NCI-H1105 treated with DMSO at 0.1 percent for 48 hours (cell line): ENCODE data around the gene GLB1L.
"Not testable (repeated sequence)": the region's sequence is repeated elsewhere in the genome, so short reads cannot be mapped to it uniquely, and the experiment has no call there.

Experiments
- DNase-seq: peaks from one replicate; lab custom pipeline; 2025; lab: John Stamatoyannopoulos, UW

The GLB1L gene

DNA sequence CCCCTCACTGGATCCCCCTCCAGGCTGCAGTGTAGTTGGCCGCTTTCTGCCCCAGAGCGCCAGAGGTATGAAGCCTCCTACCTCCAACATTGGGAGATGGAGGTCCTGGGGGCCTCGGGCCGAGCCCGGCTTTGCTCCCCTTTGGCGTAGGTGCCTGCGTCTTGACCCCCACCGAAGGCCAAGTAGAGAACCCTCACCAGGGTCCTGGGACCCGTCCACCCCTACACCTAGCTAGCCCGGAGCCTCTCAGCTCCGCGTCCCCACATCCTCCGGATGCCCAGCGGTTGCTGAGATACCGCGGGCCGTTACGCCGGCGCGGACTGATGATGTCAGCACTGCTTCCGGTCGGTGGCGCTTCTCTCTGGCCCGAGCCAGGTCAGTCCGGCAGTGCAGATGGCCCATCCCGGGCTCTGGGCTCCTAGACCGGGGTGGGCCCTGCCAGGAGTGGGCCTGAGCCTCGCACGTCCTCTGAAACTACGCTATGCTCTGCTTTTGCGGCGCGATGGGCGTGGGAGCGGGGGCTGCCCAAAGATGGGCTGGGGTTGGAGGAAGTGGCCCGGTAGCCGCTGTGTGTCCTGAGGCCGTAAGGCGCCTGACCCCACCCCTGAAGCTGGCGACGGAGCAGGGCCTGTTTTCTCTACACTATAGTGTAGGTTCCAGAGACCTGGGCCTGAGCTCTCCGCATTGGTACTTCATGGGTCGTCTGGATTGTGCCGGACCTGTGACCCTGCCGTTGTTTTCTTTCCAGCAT, at the start of gene GLB1L, which contains the start of gene STK16:
GLB1L (minus strand) TSS at position 297 of the 751 bp plus-strand sequence. CDS start 1,871 bp downstream, outside the sequence.
STK16 (plus strand) TSS at position 332 of the 751 bp plus-strand sequence. CDS start 521 bp downstream, outside the sequence.
- DNase-seq: peak; percentile 66

DNA sequence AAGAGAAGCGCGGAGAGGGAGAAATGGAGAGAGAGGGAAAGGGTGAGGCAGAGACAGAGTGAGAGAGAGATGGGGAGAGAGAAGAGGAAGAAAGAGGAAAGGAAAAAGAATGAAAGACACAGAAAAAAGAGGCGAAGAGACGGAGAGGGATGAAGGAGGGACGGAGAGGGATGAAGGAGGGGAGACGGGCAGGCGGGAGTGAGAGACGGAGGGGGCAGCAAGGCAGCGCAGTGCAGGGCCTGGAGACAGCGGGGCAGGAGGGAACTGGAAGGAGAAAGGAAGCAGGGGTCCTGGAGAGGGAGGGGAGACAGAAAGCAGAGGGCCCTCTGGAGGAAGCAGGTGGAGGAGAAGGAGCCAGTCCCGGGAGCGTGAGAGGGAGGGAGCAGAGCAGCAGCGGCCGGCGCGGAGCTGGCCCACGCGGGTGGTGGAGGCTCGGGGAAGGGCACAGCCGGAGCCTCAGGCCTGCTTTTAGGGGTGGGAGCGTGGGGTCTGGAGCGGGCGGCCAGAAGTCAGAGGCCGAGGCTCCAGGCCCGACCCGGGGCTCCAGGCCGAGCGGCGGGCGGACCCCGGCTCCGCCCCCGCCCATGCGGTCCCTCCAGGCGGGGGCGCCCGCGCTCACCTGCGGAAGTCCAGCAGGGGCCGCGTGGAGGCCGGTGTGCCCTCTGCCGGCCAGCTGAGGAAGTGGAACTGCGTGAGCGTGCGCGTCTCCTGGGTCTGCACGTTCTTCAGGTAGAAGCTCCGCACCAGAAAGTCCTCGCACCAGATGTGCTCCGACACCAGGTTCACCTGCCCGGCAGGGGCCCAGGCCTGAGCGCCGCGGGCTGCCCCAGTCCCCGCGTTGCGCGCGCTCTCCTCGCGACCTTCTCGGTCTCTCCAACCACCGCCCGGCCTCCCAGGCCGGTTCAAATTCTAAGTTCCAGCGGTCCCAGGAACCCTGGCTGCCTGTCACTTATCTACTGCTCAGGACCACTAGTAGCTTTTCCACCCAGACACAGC, 49.4 kb upstream of the GLB1L start:
- DNase-seq: no peak

- DNase-seq: no peak
Measured at GRCh38 chr2:219293736-219294231, 48.5 kb upstream of the GLB1L start.

GRCh38 chr2:219292616-219293015, 47.4 kb upstream of the GLB1L start:
- no peak for DNase-seq

GRCh38 chr2:219291910-219292490, 46.8 kb upstream of the GLB1L start:
- no peak for DNase-seq

DNA sequence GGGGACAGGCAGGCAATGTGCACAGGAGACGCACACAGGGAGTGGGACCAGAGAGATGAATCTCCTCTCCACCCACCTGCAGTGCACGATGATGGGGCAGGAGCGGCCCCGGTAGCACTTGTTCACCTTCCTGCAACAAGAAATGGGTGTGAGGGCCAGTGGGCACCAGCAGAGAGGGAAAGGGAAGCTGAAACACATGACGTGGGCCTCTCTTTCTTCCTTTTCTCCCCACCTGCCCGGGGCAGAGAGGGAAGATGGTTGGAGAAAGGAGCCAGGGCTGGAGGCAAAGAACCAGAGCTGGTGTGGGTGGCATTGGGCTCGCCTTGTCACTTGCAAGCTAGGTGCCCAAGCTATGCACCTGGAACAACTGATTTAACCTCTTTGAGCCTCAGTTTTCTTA, 46.1 kb upstream of the GLB1L start:
- DNase-seq: no peak

DNA sequence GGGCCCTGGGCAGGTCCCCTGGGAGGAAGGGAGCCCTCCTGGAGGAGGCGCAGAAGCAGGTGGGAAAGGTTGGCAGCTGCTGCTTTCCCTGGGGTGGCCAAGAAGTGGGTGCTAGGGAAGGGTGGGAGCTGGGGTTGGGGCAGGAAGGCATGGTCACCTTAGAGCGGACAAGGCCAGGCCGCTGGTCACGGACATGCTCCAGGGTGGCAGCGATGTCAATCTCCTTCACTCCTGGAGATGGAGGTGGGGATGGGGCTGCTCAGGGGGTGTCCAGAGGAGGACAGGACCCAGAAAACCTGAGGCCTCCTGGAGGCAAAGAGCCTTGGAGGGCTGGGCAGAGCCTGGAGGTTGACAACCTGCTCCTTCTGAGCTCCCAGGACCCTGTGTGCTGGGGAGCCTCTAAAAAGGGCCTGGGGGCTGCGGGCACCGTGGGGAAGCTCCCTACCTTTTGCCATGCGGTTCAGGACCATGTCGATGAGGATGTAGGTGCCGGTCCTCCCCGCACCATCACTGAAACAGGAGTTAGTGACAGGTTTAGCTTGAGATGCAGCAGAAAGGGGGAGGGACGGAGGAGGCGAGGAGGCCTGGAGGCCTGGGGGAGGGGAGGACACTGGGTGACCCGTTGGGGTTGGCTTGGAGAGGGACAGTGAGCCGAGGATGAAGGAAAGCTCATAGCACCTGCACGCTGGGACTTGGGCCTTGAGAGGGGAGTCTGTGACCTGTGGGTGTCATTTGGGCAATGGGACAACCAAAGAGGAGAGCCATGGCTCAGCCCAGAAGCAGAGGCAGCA, 45.3 kb upstream of the GLB1L start:
- DNase-seq: no peak

GRCh38 chr2:219289537-219290361, 44.5 kb upstream of the GLB1L start:
- no peak for DNase-seq

DNA sequence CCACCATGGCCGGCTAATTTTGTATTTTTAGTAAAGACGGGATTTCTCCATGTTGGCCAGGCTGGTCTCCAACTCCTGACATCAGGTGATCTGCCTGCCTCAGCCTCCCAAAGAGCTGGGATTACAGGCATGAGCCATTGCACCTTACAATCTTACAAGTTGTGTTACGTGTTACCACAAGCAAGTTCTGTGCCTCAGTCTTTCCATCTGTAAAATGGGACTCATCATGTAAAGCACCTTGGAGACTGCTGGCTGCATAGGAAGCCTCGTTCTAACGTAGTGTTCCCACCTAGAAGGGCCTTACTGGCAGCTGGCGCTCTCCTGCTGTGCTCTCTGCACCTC, 43.9 kb upstream of the GLB1L start:
- no peak for DNase-seq

GRCh38 chr2:219287580-219288265, 42.5 kb upstream of the GLB1L start:
- no peak for DNase-seq

- DNase-seq: not testable (repeated sequence)
Measured at GRCh38 chr2:219287116-219287440, 41.8 kb upstream of the GLB1L start.

DNA sequence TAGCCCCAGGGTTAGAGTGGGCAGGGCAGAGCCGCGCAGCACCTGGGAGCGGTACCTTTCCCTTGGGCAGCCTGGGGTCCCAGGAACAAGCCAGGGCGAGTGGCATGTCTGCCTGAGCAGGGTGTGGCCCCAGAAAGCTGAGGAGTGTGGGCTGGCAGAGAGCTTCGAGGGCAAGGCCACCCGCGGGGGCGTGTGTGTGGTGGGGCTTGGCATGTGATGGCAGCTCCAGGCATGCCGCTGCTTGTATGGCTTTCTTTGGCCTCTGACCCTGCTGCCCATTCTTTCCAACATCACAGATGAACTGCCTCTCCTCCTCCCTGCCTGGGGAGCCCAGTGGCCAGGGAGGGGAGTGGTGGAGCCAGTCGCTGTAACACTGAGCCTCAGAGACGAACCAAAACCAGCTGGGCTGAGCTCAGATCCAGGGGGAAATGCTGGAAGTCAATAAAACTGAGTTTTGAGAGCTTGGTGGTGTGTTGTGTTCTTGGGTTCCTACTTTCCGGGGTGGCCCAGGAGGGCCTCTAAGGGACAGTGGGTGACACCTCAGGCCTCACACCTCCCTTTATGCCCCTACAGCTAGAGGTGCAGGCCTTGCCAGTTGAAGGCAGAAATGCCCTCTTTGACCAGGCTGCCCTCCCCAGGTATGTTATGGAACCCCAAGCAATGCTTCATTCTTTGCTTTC, 41.3 kb upstream of the GLB1L start:
- DNase-seq: no peak

DNA sequence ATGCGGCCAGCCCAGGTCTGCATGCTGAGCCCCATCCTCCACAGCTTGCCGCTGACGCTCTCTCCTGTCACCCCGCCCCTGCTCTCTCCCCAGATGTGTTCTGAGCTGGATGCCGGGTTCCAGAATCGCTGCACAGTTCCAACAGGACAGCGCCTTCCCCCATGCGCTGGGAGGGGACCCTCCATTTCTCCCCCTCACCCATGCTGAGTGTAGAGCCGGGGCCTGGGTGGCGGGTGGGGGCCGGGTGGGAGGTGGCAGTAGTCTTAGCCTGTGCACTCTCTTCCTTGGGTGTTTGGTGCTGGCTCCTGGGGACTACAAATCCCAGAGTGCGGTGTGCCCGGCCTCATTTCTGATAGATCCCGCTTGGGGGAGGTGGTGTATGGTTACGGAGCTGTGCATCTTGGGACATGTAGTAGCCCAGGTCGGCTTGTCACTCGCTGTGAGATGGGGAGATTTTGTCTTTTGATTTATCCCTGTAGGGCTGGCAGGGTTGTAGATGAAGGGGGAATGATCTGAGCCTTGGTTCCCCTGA, 40.7 kb upstream of the GLB1L start:
- no peak for DNase-seq

GRCh38 chr2:219285373-219285735, 40.1 kb upstream of the GLB1L start:
- no peak for DNase-seq

DNA sequence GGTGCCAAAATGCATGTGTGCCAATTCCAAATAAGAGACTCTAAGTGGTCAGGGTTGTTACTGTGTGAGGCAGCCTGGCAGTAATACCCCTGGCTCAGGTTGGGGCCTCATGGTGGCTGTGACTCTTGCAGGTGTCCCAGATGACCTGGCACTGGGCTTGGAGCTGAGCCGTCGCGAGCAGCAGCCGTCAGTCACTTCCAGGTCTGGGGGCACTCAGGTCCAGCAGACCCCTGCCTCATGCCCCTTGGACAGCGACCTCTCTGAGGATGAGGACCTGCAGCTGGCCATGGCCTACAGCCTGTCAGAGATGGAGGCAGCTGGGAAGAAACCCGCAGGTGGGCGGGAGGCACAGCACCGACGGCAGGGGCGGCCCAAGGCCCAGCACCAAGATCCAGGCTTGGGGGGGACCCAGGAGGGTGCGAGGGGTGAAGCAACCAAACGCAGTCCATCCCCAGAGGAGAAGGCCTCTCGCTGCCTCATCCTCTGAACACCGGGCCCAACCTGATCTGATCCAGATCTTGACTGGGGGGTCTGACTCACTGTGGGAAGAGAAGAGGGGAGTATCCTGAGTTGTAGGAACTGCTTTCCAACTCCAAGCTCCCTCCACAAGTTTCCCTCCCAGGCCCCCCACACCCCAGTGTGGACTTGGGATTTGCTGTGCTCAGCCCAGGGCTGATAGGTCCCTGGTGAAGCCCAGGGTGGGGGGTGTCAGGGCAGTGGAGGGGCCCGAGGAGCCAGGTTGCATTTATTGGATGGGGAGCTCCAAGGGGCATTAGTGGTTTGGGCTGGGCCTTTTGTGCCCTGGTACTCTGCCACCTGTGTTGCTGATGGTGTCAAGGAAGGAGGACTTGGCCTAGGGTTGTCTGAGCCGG, 39.5 kb upstream of the GLB1L start:
- DNase-seq: no peak

- no peak for DNase-seq
Measured at GRCh38 chr2:219282943-219283581, 37.8 kb upstream of the GLB1L start.

DNA sequence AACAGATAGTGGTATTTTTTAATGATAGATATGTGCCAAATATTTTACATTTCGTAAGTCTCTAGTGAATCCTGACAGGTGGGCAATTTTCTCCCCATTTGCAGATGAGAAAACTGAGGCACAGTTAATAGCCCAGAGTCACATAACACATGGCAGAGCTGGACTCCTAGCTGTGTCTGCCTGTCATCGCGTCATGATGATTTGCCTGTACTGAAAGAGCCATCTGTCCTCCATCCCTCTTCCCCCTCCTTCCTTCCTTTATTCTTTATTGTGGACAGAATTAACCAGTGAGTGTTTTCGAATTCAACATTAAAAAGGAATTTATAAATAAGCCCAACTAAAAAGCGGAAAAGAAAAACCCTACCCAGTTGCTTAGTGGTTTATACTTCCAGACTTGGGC, 37.1 kb upstream of the GLB1L start:
- no peak for DNase-seq

- DNase-seq: no peak
Measured at GRCh38 chr2:219281588-219281987, 36.3 kb upstream of the GLB1L start.
